IMR-90 (cell line): Measurements from ENCODE around the gene L3MBTL4.

Source experiments
- CHD1 ChIP-seq: IDR thresholded peaks from 2 replicates; pipeline ENCODE4 v1.6.1; 2012; ENCODE audit warnings: low read depth, low read length, improper control_type of control experiment
- TF ChIP-seq, protein P1 (sequence below): conservative IDR thresholded peaks from 2 replicates; pipeline ENCODE4 v1.5.1; 2012; ENCODE audit warnings: mild to moderate bottlenecking, low read depth, low read length, improper control_type of control experiment

DNA sequence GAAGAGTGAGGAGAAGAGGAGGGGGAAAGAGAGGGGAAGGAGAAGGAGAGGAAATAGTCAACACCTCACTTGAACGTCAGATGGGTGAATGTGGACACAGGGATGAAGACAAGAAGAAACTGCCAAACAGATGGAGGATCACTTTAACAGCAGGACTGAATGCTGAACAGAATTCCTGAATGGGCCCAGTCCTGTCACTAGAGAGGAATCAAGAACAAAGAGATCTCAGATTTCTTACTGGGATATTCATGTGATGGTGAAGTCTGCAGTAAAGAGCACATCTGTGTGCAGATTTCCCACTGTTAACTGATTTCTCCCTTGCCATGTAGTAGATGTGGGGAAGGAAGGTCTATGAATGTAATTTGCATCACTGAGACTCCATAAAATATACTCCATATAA lies 135.4 kb downstream of the L3MBTL4 start:
- TF ChIP-seq, protein P1, sequence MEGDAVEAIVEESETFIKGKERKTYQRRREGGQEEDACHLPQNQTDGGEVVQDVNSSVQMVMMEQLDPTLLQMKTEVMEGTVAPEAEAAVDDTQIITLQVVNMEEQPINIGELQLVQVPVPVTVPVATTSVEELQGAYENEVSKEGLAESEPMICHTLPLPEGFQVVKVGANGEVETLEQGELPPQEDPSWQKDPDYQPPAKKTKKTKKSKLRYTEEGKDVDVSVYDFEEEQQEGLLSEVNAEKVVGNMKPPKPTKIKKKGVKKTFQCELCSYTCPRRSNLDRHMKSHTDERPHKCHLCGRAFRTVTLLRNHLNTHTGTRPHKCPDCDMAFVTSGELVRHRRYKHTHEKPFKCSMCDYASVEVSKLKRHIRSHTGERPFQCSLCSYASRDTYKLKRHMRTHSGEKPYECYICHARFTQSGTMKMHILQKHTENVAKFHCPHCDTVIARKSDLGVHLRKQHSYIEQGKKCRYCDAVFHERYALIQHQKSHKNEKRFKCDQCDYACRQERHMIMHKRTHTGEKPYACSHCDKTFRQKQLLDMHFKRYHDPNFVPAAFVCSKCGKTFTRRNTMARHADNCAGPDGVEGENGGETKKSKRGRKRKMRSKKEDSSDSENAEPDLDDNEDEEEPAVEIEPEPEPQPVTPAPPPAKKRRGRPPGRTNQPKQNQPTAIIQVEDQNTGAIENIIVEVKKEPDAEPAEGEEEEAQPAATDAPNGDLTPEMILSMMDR = no peak
- TF ChIP-seq CHD1 = no peak
